CD4-positive, alpha-beta T cell treated with Interleukin-6 at 100 ng/mL for 8 hours (primary cell): ENCODE results near the gene PRKAA1.
A peak's percentile ranks its signal among the peaks of the same experiment; 100 is the strongest.

Experiments used
- DNase-seq: peaks from one replicate; pipeline ENCODE4 v3.0.0-alpha.2; 2020; ENCODE audit warnings: mixed read lengths, low spot score

Gene PRKAA1

GRCh38 chr5:40780199-40780598 lies 18.0 kb downstream of the PRKAA1 start:
- DNase-seq: no peak

- DNase-seq: no peak
These were observed 18.6 kb downstream of the PRKAA1 start for GRCh38 chr5:40779561-40779960.

GRCh38 chr5:40778133-40778532 lies 20.0 kb downstream of the PRKAA1 start:
- DNase-seq: no peak

DNA sequence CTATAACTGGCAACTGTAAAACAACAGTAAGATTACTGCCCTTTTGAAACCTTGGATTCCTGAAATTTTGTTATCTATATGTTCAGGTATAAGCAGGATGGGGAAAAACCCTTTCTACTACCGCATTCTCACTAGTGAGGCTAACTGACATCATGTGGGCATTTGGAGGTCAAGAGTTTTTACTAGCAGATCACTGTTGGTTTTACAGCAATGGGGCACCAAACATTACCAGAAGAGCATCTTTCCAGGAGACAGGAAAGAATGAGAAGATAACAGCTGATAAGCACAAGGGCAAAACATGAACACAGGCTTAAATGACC lies 21.6 kb downstream of the PRKAA1 start:
- no peak for DNase-seq

DNA sequence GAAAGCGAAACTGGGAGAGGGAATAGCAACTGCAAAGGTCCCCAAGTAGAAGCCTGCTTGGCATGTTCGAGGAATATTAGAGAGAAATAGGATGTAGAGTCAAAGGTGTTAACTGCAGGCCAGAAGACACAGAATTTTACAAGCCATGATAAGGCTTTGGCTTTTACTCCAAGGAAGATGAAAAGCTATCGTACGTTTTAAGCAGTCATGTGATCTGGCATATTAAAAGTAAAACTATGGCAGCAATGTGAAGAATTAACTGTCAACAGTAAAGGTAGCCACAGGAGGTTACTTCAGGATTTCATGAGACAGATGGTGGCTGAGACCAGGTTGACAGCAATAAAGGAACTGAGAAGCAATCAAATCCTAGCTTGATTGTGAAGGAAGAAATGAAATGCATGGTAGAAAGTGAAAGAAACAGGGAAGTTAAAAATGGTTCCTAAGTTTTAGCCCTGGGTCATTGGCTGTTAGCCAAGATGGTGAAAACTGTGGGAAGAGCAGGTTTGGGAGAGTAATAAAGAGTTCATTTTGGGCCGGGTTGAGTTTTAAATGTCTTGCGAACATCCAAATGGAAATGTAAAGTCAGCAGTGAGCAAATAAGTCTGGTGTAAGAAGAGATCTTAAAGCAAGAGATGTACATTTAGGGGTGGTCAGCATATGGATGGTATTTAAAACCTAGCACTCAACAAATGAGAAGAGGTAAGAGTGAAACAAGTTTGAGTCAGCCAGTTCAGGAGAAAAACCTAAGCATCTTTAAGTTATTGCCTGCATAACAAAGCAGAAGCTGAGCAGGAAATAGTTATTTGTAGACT lies 22.1 kb downstream of the PRKAA1 start:
- DNase-seq: no peak

DNA sequence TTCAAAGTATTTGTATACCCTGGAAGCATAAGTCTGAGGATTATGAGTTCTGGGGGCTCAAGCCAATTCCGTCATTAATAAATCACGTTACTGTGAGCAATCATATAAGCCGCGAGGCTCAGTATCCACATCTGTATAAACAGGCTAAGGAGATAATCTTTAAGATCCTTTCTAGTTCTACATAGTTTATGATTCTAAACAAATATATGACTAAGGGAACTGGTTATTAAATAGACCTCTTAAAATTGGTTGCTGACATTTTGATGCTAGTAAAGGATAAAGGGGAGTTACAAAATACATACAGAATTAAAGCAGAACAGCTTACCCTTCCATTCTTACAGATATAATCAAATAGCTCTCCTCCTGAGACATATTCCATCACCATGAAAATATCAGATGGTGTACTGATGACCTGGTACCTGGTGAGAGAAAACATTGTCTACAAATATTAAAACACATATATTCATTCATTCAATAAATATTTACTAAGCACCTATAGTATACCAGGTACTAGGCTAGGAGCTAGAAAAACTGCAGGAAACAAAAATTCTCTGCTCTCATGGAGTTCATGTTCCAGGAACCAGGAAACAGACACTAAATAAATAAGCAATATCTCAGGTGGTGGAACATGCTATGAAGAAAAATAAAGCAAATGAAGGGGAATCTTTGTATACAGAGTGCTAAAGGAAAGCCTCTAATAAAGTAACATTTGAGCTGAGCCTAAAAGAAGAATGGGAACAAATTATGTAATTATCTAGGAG lies 22.9 kb downstream of the PRKAA1 start:
- no peak for DNase-seq

DNA sequence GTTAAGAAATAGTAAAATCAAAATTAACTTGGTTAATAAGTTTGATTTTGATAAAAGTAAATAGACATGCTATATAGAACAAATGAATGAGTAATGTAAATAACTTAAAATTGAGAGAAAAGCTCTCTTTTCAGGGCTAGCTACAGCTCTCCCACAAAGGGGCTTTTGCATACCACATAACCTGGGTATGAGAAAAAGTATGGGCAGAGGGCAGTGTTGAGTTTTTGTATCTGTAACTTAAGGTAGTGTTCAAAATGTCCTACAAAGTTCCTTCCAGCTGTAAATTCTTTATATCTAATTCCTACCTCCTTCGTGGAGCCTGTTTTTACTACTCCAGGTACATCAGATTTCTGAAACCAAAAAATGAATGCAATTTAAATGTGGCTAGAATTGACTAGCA lies 23.6 kb downstream of the PRKAA1 start:
- DNase-seq: no peak

GRCh38 chr5:40770764-40771163 lies 27.4 kb downstream of the PRKAA1 start:
- DNase-seq: no peak

DNA sequence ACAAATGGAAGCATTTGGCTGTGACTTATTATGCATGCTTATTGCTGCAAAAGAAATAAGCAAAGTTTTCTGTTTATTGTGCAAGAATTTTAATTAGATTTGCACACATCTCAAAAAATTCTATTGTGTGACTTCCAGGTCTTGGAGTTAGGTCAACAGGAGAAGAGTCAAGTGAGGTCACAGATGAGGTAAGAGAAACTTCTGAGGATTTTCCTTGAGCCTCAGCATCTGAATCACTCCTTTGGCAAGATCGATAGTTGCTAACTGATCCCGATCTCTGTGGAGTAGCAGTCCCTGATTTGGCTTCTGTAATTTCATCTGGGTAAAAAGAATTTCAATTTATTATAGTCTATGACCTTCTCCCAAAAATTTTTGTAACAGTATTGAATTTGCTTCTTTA lies 35.5 kb downstream of the PRKAA1 start:
- DNase-seq: no peak

DNA sequence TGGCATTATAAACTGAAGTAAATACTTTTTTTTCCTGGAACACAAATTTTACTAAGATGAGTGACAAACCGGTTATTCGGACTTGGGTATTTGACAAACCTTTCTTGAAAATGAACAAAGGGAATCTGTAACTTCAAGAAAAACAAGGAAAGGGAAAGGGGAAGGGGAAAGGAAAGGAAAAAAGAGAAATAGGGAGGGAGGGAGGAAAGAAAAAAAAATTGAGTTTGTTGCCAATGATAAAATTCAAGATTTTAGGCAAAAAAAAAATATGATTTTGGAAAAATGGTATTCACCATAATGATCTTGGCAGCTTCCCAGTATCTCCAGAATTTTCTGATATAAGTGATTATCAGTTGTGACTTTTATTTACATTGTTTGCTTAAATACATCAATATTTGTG lies 40.8 kb downstream of the PRKAA1 start:
- no peak for DNase-seq

- DNase-seq: peak; percentile 91
These were observed 42.5 kb downstream of the PRKAA1 start, which contains the start of gene TTC33 for GRCh38 chr5:40755407-40756365. TTC33 (minus strand) TSS chr5:40755961; CDS start chr5:40747018, 8,943 bp downstream.

DNA sequence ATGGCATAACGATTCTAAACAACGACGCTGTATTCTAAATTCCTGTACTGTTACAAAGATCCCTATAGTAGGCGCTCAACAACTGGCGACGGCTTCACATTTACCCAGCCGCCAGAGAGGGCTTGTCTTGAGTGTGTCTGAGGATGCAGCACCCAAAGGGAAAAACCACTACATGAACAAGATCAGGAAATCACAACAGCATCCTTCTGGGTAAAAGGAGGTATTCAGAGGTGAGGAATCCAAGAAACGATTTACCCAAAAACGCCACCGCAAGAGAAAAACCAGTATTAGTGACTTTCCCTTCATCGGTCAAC lies 43.1 kb downstream of the PRKAA1 start:
- DNase-seq: peak; percentile 62

DNA sequence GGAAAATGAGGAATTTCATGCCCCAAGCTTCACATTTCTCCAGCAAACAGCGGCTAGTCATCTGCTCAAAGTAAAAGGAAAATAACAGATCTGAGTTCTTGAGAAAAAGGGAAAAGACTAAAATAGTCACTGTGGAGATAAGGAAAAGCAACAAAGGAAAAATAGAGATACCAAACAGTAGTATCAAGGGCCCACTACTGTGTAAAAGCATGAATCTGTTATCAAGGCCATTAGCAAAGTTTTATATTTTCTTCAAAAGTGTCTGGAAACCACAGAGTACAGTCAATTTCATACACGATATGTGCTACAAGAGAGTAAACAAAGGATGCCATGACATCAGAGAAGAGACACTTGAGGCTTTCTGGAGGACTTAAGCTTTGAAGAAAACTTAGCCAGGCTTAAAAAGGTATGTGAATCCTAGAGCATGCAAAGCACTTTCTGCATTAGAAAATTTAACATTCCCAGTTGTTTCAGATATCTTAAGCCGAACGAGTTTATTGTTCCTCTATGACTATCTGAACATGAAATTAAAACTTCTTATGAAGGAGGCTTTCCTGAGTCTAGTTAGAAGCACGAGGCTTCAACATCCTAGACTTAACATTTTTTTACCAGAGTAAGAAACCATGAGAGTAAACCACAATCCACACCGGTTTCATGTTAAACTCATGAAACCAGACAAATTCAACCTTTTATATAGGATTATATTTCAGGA lies 43.6 kb downstream of the PRKAA1 start:
- peak; percentile 7 for DNase-seq

- DNase-seq: no peak
These were observed 51.5 kb downstream of the PRKAA1 start for GRCh38 chr5:40746703-40747102.

GRCh38 chr5:40743771-40744170 lies 54.4 kb downstream of the PRKAA1 start:
- DNase-seq: no peak

DNA sequence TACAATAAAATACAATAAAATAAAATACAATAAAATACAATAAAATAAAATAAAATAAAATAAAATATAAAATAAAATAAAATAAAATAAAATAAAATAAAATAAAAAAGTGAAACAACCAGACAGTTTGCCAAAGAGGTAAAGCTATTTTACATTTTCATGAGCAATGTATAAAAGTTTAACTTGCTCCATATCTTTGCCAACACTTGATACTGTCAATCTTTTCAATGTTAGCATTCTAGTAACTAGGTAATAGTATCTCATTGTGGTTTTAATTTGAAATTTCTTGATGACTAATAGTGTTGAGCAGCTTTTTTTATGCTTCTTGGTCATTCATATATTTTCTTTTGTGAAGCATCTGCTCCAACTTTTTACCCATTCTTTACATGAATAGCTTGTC lies 59.7 kb downstream of the PRKAA1 start:
- DNase-seq: no peak

DNA sequence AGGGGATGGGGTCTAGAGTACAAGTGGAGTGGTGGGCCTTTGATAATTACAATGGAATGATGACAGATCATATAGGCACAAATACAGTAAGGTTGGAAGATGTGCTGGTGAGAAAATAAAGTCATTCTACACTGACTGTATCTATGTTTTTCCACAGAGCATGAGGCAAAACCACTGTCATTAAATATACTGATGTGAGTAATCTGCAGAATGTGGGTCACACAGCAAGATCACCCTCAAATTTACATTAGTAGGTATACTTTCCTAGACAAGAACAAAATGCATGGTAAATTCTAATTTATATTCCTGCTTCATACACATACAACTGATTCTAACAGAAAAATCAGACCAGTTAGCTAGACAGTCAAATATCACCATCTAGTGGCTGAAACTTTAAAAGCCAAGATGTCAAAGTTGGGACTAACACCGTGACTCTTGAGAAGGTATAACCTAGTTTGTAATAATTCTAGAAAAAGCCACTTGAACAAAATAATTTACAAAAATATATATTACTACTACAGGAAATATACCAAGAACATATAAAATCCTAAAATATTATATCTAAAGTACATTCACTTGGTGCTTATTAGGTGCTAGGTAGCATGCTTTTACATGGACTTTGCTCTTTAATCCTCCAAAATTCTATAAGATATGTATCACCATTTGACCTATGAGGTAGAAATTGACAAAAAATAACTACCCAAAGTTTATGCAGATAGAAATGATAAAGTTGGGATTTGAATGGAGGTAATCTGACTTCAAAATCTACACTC lies 61.9 kb downstream of the PRKAA1 start:
- DNase-seq: peak; percentile 53

DNA sequence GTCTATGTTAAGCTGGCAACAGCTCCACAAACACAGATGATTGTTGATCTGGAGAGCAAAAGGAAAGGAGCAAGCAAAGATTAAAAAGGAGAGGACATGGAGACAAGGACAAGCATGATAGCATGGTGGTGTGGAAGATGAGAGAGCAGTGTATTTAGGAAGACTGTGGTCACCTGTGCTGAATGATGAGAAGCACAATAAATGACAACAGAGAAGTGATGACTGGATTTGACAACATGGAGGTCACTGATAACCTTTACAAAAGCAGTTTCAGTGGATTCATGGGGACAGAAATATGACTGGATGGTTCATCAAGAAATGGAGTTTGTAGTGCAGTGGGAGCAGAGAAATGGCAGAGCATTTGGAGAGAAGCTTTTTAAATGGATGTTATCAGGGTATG lies 62.6 kb downstream of the PRKAA1 start:
- DNase-seq: no peak

DNA sequence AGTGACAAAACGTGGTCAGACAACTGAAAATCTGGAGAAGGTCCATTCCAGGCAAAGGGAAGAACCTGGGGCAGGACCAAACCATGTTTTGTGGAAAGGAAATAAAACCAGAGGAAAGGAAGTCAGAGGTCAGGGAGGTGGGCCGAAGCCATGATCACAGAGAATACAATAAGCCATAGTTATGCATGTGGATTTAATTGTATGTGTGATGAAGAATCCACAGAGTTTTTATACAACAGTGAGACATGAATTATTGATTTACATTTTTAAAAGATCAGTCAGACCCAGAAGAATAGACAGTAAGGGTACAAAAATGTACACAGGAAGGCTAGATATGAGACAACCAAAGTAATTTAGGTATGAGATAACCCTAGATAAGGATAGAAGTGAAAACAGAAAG lies 63.2 kb downstream of the PRKAA1 start:
- no peak for DNase-seq

GRCh38 chr5:40733879-40734563 lies 64.2 kb downstream of the PRKAA1 start:
- DNase-seq: no peak

DNA sequence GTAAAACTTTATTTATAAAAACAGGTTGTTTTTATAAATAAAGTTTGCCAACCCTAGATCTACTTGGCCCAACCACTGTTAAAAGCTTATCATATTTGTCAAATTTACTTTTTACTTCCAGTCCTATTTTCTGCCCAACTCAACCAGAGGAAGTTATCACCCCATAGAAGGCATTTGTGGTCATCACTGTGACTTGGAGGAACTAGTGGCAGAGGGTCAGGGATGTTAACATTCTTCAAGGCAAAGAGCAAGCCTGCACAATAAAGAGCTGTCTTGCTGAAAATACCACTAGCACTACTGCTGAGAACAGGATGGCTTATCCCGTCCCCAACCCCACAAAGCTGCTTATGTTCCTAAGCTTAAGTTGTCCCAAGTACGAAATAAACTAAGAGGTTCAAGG lies 64.7 kb downstream of the PRKAA1 start:
- DNase-seq: no peak
